NCI-H2029 treated with DMSO at 0.1 percent for 48 hours (cell line): ENCODE measurements around the gene ZNRF4.
"Not testable (repeated sequence)": the region's sequence is repeated elsewhere in the genome, so short reads cannot be mapped to it uniquely, and the experiment has no call there.

Experiments
- DNase-seq: peaks from one replicate; lab custom pipeline; 2025; lab: John Stamatoyannopoulos, UW

Gene ZNRF4, protein sequence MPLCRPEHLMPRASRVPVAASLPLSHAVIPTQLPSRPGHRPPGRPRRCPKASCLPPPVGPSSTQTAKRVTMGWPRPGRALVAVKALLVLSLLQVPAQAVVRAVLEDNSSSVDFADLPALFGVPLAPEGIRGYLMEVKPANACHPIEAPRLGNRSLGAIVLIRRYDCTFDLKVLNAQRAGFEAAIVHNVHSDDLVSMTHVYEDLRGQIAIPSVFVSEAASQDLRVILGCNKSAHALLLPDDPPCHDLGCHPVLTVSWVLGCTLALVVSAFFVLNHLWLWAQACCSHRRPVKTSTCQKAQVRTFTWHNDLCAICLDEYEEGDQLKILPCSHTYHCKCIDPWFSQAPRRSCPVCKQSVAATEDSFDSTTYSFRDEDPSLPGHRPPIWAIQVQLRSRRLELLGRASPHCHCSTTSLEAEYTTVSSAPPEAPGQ

DNA sequence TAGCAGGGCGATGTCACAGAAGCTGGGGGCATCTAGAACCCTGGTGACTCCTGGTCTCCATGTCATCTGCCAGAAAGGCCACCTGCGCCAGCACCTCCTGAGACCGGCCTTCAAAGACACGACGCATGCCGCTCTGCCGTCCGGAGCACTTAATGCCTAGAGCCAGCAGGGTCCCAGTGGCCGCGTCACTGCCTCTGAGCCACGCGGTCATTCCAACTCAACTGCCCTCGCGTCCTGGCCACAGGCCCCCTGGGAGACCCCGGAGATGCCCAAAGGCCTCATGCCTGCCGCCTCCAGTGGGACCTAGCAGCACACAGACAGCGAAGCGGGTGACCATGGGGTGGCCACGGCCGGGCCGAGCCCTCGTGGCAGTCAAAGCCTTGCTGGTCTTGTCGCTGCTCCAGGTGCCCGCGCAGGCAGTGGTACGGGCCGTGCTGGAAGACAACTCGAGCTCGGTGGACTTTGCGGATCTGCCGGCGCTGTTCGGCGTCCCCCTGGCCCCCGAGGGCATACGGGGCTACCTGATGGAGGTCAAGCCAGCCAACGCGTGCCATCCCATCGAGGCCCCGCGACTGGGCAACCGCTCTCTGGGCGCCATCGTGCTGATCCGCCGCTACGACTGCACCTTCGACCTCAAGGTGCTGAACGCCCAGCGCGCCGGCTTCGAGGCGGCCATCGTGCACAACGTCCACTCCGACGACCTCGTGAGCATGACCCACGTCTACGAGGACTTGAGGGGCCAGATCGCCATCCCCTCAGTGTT lies at the start of gene ZNRF4:
TSS of gene ZNRF4 (plus strand) at position 51 of the 763 bp plus-strand sequence. CDS start at position 126, 75 bp downstream.
- no peak for DNase-seq

DNA sequence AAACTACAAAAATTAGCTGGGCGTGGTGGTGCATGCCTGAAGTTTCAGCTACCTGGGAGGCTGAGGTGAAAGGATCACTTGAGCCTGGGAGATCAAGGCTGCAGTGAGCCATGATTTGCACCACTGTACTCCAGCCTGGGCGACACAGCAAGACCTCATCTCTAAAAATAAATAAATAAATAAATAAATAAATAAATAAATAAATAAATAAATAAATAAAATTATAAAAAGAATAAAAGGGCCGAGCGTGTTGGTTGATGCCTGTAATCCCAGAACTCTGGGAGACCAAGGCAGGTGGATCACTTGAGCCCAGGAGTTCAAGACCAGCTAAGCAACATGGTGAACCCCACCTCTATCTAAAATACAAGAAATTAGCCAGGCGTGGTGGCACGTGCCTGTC lies 49.0 kb upstream of the ZNRF4 start:
- not testable (repeated sequence) for DNase-seq

DNA sequence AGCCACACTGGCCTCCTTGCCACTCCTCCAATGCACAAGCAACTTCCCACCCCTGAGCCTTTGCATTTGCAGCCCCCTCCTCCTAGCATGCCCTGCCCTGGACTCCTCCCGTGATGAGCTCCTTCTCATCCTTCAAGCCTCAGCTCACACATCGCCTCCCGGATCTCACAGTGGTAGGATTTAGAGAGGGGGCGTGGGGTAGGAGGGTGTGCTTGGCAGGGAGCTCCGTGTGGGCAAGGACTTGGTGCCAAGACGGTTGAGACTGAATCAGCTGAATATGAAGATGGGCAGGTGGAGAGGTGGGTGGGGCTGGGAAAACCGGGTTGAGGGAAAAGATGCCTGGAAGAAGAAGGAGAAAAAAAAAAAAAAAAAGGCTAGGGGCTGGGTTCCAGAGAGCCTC lies 48.4 kb upstream of the ZNRF4 start:
- DNase-seq, result no peak

DNA sequence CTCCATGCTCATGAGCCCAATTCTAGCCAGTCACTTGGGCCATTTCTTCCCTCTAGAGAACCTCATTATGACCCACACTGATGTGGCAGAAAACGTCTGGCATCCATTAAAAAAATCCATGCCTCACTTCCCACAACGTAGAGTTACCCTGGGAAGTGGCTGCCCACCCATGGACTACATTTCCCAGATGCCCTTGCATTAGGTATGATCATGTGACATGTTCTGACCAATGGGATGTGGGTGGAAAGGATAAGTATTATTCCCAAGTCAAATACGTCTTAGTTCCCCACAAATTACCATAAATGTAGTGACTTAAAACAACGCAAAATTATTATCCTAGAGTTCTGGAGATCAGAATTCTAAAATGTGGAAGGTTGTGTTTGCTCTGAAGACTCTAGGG lies 47.9 kb upstream of the ZNRF4 start:
- DNase-seq, result no peak

DNA sequence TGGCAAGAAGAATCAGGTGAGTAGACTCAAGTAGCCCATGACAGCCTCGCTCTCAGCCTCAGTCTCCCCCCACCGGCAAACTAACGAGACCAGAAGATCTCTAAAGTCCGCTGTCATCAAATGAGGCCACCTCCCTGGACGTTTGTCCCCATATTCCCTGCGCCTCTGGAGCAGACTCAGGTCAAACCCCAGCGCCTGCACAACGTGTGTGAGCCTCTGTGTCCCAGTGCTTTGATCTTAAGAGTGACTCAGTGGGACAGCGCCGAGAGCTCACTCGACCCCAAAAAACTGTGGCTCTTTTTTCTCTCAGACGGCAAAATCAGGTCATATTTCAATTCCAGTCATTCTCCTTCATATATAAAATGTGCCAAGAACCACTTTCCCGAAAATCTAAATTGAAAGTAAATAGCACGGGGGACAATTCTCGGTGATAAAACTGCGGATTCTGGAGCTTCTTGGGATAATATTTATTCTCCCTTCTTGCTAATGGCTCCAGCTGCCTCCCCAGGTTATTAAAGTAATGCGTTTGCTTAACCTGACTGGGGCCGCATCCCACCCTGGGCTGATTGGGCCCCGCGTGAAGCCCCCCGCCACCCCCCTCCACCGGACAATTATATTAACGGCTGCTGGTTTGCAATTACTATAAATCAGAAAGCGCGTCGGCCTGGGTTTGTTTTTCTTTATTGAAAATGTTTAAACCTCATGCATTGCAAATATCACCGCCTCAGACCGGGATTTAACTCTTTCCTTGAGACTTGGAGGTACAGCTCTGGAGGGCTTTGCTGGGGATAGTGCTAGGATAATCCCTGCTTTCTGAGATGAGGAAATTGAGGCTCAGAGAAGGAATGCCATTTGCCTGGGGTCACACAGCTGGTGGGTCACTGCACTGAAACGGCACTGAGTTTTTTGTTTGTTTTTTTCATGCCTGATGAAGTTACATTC lies 37.5 kb upstream of the ZNRF4 start:
- no peak for DNase-seq

DNA sequence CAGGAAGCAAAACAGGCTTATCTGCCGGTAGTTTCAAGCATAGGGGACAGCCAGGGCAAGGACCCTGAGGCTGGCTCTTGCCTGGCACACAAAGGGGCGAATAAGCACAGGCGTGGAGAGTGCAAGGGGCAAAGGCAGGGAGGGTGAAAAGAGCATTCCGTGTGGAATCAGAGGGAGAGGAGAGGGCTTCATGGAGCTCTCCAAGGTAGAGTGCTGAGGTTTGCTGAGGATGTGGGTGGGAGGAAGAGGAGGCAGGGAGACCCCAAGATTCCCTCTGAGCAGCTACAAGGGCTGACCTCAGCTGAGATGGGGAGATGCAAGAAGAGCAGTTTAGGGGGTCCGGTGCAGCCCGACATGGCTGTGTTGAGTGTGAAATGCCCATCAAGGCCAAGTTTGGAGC lies 36.5 kb upstream of the ZNRF4 start:
- no peak for DNase-seq

DNA sequence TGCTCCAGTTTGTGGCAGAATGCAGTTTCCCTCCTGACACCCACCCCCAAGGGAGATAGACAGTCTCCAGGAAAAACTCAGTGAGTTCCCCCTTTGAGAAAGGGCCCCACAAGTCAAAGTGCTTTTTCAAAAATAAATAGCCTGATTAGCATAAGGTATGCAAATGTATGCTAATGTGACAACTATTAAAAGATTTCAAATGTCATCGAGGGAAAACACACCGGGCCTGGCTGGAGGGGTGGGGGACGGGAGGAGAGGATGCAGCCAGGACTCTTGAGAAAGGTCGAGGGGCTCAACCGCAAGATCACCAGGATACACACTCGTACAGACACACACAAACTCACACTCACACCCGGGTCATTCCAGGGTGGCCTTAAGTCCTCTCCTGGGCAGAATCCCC lies 34.3 kb upstream of the ZNRF4 start:
- DNase-seq, result no peak

DNA sequence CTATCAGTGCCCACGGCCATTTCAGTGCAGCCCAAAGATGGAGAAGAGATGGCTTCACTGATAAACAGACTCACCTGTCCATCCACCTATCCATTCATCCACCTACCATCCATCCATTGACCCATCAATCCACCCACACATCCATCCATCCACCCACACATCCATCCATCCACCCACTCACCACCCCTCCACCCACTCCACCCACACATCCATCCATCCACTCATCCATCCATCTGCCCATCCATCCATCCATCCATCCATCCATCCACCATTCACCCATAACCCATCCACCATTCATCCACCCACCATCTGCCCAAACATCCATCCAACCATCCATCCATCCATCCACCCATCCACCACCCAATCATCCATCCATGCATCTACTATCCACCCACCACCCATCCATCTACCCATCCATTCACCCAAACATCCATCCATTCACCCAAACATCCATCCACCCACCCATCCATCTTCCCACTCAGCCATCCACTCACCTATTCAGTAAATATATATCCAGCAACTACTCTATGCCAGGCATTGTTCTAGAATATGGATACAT lies 31.6 kb upstream of the ZNRF4 start:
- no peak for DNase-seq

DNA sequence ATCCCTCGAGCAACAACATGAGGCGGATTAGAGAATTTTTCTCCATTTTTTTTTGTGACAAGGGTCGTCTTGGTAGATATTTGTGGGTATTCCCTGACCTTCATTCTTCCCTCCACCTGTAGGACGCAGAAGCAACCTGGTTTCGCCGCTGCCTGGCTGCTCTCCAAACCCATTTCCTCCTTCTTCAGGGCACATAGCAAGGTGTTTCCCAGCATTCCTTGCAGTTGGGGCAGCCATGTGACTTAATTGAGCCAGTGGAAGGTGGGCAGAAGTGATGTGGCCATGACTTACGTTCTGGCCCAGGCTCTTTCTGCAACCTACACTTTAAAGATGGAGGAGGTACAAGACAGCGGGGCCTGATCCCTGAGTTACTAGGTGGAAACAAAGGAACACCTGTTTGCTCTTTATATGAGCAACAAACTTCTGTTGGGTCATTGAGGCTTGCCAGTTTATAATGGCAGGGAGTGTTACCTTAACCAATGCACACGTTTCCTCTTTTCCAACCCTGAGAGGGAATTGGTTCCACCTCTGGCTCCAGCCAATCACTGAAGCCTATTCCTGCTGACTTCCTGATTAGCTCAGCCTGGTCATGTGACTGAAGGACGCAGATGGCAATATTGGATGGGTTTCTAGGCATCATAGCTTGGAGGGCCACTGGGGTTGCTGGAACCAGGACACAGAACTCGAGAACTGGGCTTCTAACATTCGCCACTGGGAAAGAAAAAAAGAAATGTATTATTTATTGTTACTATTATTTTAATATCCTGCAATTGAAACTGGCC lies 30.8 kb upstream of the ZNRF4 start:
- DNase-seq, result no peak

DNA sequence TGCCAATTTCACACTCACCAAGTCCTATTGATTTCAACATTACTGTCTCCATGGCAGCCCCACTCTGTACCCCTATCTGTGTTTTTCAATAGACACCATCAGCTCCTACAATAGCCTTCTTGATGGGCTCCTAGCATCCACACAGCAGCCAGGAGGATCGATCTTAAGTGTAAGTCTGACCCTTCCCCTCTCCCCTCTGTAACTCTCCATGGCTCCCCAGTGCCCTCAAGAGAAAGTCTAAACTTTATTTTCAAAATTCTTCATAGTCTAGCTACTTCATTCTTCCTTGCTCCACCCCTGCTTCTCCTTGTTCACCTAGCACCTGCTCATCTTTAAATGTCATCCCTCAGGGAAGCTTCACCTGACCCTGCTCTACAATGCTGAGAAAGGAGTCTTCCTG lies 30.0 kb upstream of the ZNRF4 start:
- no peak for DNase-seq

DNA sequence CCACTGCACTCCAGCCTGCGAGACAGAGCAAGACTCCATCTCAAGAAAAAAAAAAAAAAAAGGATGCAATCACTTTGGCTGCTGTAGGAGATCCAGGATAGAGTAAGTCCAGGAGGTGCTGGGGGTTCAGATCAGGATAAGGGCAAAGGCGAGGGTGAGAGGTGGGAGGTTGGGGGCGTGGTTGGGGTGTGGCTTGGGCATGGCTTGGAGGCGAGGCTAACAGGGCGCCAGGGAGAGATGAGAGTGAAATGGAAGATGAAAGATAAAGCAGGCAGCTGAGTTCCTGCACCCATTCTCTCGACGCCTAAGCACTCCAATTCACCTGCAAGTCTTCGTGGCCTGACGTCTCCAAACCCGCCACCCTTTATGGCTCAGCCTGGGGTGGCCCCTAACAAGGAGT lies 25.0 kb upstream of the ZNRF4 start:
- DNase-seq, result no peak

DNA sequence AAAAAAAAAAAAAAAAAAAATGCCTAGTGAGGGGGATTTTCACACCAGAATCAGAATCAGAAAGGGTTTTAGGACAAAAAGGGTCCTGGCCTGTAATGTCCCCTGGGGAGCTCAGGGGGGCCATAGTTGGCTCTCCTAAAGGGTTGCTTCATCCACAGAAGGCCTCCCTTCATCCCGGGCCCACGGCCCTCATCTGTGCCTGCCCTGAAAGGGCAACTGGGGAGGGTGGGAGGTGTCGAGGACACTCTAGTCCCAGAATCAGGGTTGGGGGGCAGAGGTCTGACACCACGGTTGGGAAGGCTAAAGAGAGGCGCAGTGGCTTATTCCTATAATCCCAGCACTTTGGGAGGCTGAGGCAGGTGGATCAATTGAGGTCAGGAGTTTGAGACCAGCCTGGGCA lies 22.5 kb upstream of the ZNRF4 start:
- no peak for DNase-seq

DNA sequence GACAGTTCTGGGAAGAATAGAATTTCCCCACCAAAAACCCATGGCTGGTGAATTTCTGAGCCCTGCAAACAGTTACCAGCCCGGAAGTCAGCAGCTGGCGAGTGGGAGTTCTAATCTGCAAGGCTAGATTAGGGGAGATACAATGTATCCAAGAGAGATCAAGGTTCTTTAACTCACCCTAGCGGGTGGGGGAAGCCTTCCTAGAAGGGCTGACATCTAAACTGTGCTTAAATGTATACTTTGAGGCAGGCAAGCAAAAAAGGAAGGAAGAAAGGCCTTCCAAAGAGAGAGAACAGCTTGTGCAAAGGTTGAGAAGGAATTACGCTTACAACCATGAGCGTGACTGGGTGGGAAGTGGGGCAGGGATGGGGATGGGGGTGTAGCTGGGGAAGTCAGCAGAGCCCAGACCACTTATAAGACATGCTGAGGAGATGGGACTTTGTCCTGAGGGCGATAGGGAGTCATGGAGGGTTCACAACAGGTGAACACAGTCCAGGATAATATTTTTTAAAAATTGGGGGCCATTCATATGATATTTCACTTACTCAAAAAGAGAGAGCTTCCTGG lies 20.8 kb upstream of the ZNRF4 start:
- no peak for DNase-seq

DNA sequence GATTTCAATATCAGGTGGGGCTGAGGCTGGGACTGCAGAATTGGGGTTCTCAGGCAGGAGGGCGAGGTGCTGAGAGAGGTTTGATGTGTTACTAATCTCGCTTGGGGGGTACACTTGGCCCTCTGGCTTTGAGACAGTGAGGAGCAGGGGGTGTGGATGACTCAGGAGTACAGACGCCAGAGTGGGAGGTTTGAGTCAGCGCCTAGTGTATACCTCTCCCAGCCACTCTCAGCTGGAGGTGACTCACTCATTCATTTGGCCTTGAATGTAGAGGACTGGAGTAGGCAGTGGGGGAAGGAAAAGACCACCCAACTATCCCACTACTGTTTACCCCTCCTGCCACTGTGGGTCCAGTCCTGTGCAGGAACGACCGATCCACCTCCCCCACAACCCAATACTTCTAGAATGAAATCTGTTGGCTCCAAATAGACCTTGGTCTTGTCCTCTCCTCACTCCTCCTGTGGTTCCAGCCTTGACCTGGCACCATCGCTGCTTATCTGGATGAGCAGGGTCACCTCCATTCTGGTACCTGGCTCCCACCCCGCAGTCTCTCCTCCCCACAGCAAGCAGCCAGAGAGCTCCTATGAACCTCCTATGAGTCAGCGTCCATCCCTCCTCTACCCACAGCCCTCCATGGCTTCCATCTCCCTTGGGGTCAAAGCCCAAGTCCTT lies 20.1 kb upstream of the ZNRF4 start:
- DNase-seq, result no peak

DNA sequence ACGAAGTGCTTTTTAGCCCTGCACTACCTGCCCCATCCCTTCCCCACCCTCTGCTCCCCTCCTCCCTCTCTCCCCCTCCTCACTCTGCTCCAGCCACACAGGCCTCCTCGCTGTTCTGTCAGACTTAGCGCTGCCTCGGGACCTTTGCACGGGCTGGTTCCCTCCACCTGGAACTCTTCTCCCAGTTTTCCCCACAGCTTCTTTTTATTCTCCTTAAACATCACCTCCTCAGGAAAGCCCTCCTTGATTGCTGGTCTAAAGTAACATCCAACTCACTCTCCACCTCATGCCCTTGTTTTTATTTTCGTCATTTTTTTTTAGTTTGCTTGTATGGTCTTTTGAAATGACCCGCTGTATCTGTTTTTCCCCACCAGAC lies 19.6 kb upstream of the ZNRF4 start:
- no peak for DNase-seq

DNA sequence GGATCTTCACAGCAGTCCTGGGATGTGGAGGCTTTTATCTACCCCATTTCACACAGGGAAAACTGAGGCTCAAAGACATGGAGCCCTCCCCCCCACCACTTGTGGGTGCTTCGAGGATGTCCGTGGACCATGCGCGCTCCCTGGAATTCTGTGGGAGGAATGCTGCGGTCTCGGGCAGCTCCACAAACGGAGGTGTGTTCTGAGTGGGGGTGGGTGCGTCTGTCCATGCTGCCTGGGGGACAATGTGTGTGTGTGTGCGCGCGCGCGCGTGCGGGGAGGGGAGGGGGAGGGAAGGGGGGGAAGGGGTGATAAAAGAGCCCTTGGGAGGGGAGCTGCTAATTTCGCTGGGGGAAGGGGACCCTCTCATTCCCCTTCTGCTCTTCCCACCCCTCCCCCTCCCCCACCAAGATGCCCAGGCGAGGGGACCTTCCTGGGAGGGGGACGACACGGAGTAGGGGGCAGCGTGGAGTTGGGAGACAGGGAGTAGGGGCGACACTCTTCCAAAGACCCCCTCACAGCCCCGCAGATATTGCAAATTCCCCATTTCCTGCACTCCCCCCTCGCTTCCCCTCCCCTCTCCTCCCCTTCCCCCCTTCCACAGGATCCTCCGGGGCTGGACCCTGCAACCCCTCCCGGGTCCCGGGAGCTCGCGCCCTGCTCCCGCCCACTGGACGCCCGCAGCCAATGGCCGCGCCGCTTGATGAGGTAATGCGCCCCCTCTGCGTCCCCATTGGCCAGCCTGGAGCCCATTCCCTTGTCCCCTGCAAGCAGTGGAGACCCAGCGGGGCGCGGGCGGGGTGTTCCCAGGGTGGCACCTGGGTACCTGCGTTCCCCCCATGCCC lies 18.9 kb upstream of the ZNRF4 start:
- no peak for DNase-seq

DNA sequence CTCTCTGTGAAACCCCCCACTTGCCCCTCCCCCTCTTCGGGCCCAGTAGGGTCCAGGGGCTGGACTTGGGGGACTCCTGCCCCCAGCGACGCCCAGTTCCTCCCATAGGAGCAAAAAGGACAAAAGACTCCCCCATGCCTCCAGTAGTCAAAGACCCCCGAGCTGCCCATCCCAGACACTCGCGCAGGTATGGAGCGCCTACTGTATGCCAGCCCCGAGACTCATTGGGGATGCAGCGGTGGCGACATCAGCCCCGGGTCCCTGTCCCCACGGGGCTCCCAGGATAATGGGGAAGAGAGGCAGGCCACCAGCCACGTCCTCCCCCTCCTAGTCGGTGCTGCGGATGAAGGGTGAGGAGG lies 18.3 kb upstream of the ZNRF4 start:
- DNase-seq, result no peak

DNA sequence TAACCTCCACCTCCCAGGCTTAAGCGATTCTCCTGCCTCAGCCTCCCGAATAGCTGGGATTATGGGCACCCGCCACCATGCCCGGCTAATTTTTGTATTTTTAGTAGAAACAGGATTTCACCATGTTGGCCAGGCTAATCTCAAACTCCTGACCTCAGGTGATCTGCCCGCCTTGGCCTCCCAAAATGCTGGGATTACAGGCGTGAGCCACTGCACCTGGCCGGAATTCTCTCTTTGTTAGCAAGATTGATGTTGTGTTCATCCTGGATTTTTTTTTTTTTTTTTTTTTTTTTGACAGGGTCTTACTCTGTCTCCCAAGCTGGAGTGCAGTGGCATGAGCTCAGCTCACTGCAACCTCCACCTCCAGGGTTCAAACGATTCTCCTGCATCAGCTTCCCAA lies 16.5 kb upstream of the ZNRF4 start:
- not testable (repeated sequence) for DNase-seq

DNA sequence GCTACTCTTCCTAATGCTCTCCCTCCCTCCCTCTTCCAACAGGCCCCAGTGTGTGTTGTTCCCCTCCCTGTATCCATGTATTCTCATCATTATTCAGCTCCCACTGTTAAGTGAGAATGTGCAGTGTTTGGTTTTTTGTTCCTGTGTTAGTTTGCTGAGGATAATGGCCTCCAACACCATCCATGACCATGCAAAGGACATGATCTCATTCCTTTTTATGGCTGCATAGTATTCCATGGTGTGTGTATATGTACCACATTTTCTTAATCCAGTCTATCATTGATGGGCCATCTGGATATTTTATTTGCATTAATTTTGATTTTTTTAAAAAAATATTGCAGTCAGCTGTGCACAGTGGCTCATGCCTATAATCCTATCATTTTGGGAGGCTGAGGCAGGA lies 15.8 kb upstream of the ZNRF4 start:
- DNase-seq, result no peak

DNA sequence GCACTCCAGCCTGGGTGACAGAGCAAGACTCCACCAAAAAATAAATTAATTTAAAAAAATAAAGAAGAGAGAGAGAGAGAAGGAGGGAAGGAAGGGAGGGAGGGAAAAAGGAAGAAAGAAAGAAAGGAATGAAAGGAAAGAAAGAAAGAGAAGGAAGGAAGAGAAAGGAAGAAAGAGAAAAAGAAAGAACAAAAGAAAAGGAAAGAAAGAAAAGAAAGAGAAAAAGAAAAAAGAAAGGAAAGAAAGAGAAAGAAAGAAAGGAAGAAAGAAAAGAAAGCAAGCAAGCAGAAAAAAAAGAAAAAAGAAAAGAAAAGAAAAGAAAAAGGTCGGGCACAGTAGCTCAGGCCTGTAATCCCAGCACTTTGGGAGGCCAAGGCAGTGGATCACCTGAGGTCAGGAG lies 14.9 kb upstream of the ZNRF4 start:
- DNase-seq, result no peak
